Measurements from ENCODE around the gene H3-3A. TPM values are rescaled to one million over a fixed set of nuclear protein-coding genes. Genes with fewer than 3 reads are reported as not detected.
A peak's percentile ranks its signal among the peaks of the same experiment; 100 is the strongest.

H3-3A gene
- total RNA-seq, 4 donors from 2014 or later: 319 to 384 (median 350) TPM

GRCh38 chr1:226059709-226060108 lies 2.8 kb upstream of the H3-3A start:
- Histone ChIP-seq H3K36me3 (peaks cover 0 to 42% (median 11%) of the 10 kb centered on the region in 4 donors), H3K9me3 (peaks cover 0 to 2% (median 0%) of the 10 kb centered on the region in 4 donors), H3K4me3 (no peak overlapping the region), H3K4me1 (peaks cover 8 to 26% (median 19%) of the 10 kb centered on the region in 4 donors), H3K27ac (replicated peaks in 1 of 4) (no peak overlapping the region), H3K27me3 (no peaks in the 10 kb centered on the region)
- DNase-seq (ENCODE audit: extremely low spot score): no peak
- TF ChIP-seq, protein P1, sequence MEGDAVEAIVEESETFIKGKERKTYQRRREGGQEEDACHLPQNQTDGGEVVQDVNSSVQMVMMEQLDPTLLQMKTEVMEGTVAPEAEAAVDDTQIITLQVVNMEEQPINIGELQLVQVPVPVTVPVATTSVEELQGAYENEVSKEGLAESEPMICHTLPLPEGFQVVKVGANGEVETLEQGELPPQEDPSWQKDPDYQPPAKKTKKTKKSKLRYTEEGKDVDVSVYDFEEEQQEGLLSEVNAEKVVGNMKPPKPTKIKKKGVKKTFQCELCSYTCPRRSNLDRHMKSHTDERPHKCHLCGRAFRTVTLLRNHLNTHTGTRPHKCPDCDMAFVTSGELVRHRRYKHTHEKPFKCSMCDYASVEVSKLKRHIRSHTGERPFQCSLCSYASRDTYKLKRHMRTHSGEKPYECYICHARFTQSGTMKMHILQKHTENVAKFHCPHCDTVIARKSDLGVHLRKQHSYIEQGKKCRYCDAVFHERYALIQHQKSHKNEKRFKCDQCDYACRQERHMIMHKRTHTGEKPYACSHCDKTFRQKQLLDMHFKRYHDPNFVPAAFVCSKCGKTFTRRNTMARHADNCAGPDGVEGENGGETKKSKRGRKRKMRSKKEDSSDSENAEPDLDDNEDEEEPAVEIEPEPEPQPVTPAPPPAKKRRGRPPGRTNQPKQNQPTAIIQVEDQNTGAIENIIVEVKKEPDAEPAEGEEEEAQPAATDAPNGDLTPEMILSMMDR (IDR thresholded peaks at IDR 0.05): no peak
- TF ChIP-seq EP300 (IDR thresholded peaks at IDR 0.05): no peak
- no peak for TF ChIP-seq POLR2AphosphoS5 (IDR thresholded peaks at IDR 0.05)
- no peak for TF ChIP-seq POLR2A (IDR thresholded peaks at IDR 0.05; ENCODE audit: low read depth)
- WGBS: 88% methylated on average over 1 of the region's 1 CpG
- intact Hi-C loops (cut with DNase I): loop anchor here (5.0 kb wide), 1 partner anchor 62 kb away; the partner anchor contains the start of gene SDE2

DNA sequence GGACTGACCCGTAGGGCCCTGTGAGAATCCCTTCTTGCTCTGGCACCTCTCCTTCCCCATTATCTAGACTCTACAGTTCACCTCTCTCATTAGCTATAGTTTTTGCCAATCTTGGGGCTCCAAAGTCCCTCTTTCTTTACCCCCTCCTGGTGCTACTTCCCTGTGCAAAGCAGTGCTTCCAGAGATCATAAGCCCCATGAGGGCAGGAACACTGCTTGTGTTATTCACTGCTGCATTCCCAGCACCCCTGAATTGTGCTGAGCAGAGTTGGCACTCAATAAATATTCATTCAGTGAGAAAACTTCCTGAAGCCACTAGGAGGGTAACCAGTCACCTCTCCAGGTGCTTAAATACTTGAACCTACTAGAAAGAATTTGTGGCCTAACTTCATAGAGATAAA lies 2.1 kb upstream of the H3-3A start:
- WGBS: 100% methylated on average over 1 of the region's 1 CpG
- peaks cover 14 to 31% (median 26%) of the 10 kb centered on the region in 4 donors for H3K4me1 ChIP-seq
- H3K9me3 ChIP-seq: peaks cover 0 to 2% (median 0%) of the 10 kb centered on the region in 4 donors
- H3K4me3 ChIP-seq: no peak overlapping the region
- peaks cover 0 to 36% (median 13%) of the 10 kb centered on the region in 4 donors for H3K36me3 ChIP-seq
- intact Hi-C loops (cut with DNase I): loop anchor here (5.0 kb wide), 1 partner anchor 63 kb away; the partner anchor contains the start of gene SDE2
- H3K27ac ChIP-seq (replicated peaks in 1 of 4): peak overlapping the region in 3 of 4 donors; percentile 98 to 100 (median 99)
- no peak for TF ChIP-seq POLR2A (IDR thresholded peaks at IDR 0.05; ENCODE audit: low read depth)
- TF ChIP-seq EP300 (IDR thresholded peaks at IDR 0.05): no peak
- no peak for TF ChIP-seq POLR2AphosphoS5 (IDR thresholded peaks at IDR 0.05)
- TF ChIP-seq, protein P1 (IDR thresholded peaks at IDR 0.05): no peak
- DNase-seq (ENCODE audit: extremely low spot score): no peak
- no peaks in the 10 kb centered on the region for H3K27me3 ChIP-seq

DNA sequence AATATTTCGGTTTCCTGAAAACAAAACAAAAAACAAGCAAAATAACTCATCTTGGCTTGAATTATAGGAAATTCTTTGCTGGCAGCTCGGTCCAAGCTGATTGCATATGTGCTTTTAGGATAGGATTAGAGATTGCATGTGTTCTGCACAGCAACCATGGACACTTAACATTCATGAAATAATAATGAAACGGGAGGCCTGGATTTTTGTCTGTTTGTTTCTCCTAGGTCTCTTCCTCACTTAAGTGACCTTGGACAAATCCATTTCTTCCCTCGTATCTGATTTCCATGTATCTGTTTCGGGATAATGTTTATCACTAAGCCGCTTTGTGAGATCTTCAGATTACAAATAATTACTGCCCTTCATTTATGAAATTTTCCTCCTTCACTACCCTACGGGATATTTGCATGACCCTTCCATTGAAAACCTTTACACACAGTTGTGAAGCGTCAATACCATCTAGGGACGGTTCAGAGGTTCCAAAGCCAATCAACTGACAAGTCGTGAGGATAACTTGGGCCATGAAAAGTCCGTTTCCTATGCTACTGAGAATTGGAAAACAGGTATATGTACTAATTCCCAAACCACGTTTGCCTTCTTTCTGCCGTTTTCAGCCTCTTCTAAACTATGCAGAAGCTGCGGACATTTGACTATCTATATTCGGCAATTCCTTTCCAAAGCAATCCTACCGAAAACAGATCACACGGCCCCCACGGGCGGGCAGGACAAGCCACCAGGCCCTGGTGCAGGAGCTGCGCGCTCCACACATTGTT lies 1.3 kb upstream of the H3-3A start:
- TF ChIP-seq EP300 (IDR thresholded peaks at IDR 0.05): no peak
- no peak for TF ChIP-seq POLR2A (IDR thresholded peaks at IDR 0.05; ENCODE audit: low read depth)
- TF ChIP-seq, protein P1 (IDR thresholded peaks at IDR 0.05): no peak
- no peak for TF ChIP-seq POLR2AphosphoS5 (IDR thresholded peaks at IDR 0.05)
- Histone ChIP-seq H3K4me3 (peak overlapping the region; percentile 84 to 91 (median 88)), H3K4me1 (peaks cover 23 to 40% (median 35%) of the 10 kb centered on the region in 4 donors), H3K9me3 (peaks cover 0 to 2% (median 0%) of the 10 kb centered on the region in 4 donors), H3K27ac (replicated peaks in 1 of 4) (peak overlapping the region; percentile 98 to 100 (median 99)), H3K36me3 (peaks cover 0 to 39% (median 14%) of the 10 kb centered on the region in 4 donors), H3K27me3 (no peaks in the 10 kb centered on the region)
- intact Hi-C loops (cut with DNase I): loop anchor here (5.0 kb wide), 1 partner anchor 64 kb away; the partner anchor contains the start of gene SDE2
- 12% methylated on average over 20 of the region's 21 CpGs for WGBS
- DNase-seq (ENCODE audit: extremely low spot score): no peak

DNA sequence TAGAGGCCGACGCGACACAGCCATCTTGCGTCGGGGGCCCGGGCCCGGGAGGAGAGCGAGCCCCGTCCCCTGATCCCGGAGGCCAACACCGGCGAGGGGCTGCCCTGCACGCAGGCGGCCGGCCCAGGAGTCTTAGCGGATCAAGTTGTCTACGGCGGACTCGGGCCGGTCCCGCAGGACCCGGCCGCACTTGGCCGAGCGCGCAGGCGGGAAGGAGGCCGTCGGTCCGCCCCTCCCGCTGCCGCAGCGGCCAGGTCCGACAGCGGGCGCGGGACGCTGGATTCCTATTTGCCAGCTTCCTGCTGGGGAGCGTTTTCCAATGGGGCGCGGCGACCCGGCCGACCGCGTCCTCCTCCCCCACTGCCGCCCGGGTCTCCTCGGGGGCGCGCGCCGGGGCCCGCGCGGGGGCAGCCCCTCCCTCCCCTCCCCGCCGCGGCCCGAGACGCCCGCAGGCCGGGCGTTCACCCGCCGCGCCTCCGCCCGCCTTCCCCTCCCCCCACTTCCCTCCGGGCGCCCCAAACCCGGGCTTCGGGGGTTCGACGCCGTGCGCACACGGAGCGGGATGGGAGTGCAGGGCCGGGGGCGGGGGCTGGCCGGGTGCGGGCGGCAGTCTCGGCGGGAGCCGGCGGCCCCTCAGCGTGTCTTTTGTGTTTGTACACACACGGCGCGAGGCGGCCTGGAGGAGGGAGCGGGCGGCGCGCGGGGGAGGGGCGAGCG lies 517 bp upstream of the H3-3A start:
- Histone ChIP-seq H3K9me3 (peaks cover 0 to 2% (median 0%) of the 10 kb centered on the region in 4 donors), H3K36me3 (peaks cover 0 to 40% (median 17%) of the 10 kb centered on the region in 4 donors), H3K27me3 (no peaks in the 10 kb centered on the region), H3K27ac (replicated peaks in 1 of 4) (peak overlapping the region; percentile 98 to 100 (median 99)), H3K4me3 (peak overlapping the region; percentile 84 to 91 (median 88)), H3K4me1 (peaks cover 28 to 47% (median 42%) of the 10 kb centered on the region in 4 donors)
- intact Hi-C loops (cut with DNase I): loop anchor here (5.0 kb wide), 1 partner anchor 65 kb away; the partner anchor contains the start of gene SDE2
- 2% methylated on average over 12 of the region's 100 CpGs for WGBS
- peak; percentile 93 for DNase-seq (ENCODE audit: extremely low spot score)
- TF ChIP-seq, protein P1 (IDR thresholded peaks at IDR 0.05): no peak
- no peak for TF ChIP-seq POLR2A (IDR thresholded peaks at IDR 0.05; ENCODE audit: low read depth)
- TF ChIP-seq POLR2AphosphoS5 (IDR thresholded peaks at IDR 0.05): peak; percentile 43 to 61
- no peak for TF ChIP-seq EP300 (IDR thresholded peaks at IDR 0.05)

All from esophagus muscularis mucosa (tissue), 4 donors.